ENCODE results near the gene DCAF6. TPM values are rescaled to one million over a fixed set of nuclear protein-coding genes. Genes with fewer than 3 reads are reported as not detected.

DCAF6 gene
- total RNA-seq, 4 donors from 2014 or later, result 99.6 to 137 (median 115) TPM

DNA sequence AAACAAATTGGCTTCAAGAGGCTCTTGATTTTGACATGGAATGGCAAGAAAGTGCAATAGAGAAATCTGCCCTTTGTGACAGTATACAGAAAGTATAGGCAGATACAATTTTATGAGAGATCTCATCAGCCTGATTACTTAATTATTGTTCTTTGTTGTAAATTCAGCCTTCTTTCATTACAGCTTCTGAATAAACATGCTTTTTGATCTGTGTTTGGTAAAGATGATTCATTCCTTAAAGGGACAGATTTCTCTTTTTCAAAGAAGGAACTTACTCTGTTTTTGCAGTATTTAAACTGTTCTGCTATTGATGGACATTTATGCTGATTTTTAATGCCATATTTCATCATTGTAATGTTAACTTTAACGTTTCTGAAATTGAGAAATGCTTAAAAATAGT, 14.1 kb downstream of the DCAF6 start:
- TF ChIP-seq POLR2AphosphoS5 (IDR thresholded peaks at IDR 0.05) (no peak), POLR2A (IDR thresholded peaks at IDR 0.05) (no peak), EP300 (IDR thresholded peaks at IDR 0.05) (no peak)
- TF ChIP-seq, protein P1, sequence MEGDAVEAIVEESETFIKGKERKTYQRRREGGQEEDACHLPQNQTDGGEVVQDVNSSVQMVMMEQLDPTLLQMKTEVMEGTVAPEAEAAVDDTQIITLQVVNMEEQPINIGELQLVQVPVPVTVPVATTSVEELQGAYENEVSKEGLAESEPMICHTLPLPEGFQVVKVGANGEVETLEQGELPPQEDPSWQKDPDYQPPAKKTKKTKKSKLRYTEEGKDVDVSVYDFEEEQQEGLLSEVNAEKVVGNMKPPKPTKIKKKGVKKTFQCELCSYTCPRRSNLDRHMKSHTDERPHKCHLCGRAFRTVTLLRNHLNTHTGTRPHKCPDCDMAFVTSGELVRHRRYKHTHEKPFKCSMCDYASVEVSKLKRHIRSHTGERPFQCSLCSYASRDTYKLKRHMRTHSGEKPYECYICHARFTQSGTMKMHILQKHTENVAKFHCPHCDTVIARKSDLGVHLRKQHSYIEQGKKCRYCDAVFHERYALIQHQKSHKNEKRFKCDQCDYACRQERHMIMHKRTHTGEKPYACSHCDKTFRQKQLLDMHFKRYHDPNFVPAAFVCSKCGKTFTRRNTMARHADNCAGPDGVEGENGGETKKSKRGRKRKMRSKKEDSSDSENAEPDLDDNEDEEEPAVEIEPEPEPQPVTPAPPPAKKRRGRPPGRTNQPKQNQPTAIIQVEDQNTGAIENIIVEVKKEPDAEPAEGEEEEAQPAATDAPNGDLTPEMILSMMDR (IDR thresholded peaks at IDR 0.05), result no peak
- Histone ChIP-seq H3K4me1 (peaks cover 0 to 43% (median 0%) of the 10 kb centered on the region in 3 donors), H3K4me3 (no peak overlapping the region), H3K27ac (no peak overlapping the region), H3K9me3 (no peaks in the 10 kb centered on the region), H3K36me3 (peaks cover 3 to 37% of the 10 kb centered on the region in 2 donors), H3K27me3 (no peaks in the 10 kb centered on the region)
- no peak for ATAC-seq
- WGBS, 2 donors (ENCODE audit: low coverage in 1 of 2), result 20 to 47% methylated on average over 1 of the region's 1 CpG

DNA sequence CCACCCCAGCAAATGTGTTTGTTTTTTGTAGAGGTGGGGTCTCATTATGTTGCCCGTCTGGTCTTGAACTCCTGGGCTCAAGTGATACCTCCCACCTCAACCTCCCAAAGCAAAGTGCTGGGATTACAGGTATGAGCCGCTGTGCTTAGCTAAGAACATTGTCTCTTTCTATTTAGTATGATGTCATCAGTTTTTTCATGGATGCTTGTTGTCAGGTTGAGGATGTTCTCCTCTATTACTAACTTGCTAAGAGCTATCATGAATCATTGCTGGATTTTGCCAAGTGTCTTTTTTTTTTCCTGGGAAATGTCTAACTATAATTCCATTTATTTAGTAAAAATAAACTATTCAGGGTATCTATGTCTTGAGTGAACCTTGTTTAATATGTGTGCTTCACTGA, 19.4 kb downstream of the DCAF6 start:
- H3K4me1 ChIP-seq, result peaks cover 0 to 8% (median 0%) of the 10 kb centered on the region in 3 donors
- H3K27me3 ChIP-seq, result no peaks in the 10 kb centered on the region
- TF ChIP-seq POLR2A (IDR thresholded peaks at IDR 0.05) (no peak), POLR2AphosphoS5 (IDR thresholded peaks at IDR 0.05) (no peak), EP300 (IDR thresholded peaks at IDR 0.05) (no peak)
- TF ChIP-seq, protein P1 (IDR thresholded peaks at IDR 0.05), result no peak
- no peak overlapping the region for H3K4me3 ChIP-seq
- H3K9me3 ChIP-seq, result no peaks in the 10 kb centered on the region
- H3K36me3 ChIP-seq, result peaks cover 3 to 41% of the 10 kb centered on the region in 2 donors
- ATAC-seq, result no peak
- 100% methylated on average over 1 of the region's 2 CpGs; no CpG with 5 or more reads in 1 of the 2 donors for WGBS, 2 donors (ENCODE audit: low coverage in 1 of 2)
- no peak overlapping the region for H3K27ac ChIP-seq

DNA sequence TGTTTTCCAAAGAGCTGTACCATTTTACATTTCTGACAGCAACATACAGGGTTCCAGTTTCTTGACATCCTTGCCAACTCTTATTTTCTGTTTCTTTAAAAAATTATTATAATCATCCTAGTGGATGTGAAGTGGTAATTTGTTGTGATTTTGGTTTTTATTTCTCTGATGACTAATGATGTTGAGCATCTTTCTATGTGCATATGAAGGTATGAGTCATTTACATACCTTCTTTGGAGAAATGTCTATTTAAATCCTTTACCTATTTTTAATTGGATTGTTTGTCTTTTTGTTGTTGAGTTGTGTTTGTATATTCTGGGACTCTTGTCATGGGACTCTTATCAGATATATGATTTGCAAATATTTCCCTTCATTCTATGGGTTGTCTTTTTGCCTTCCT, 21.2 kb downstream of the DCAF6 start:
- Histone ChIP-seq H3K36me3 (peaks cover 3 to 32% of the 10 kb centered on the region in 2 donors), H3K9me3 (no peaks in the 10 kb centered on the region), H3K27ac (no peak overlapping the region), H3K4me3 (no peak overlapping the region), H3K4me1 (no peaks in the 10 kb centered on the region), H3K27me3 (no peaks in the 10 kb centered on the region)
- no peak for ATAC-seq
- TF ChIP-seq, protein P1 (IDR thresholded peaks at IDR 0.05), result no peak
- no peak for TF ChIP-seq EP300 (IDR thresholded peaks at IDR 0.05)
- no peak for TF ChIP-seq POLR2AphosphoS5 (IDR thresholded peaks at IDR 0.05)
- no peak for TF ChIP-seq POLR2A (IDR thresholded peaks at IDR 0.05)

DNA sequence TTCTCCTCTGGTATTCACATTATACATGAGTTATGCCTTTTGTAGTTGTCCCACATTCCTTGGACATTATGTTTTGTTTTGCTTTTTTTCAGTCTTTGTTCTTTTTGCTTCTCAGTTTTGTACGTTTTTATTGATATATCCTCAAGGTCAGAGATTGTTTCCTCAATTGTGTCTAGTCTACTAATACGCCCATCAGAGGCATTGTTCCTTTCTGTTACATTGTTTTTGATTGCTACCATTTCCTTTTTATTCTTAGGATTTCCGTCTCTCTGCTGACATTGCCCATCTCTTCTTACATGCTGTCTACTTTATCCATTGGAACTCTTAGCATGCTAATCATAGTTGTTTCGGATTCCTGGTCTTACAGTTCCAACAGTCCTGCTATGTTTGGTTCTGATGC, 28.2 kb downstream of the DCAF6 start:
- TF ChIP-seq EP300 (IDR thresholded peaks at IDR 0.05) (no peak), POLR2AphosphoS5 (IDR thresholded peaks at IDR 0.05) (no peak), POLR2A (IDR thresholded peaks at IDR 0.05) (no peak)
- TF ChIP-seq, protein P1 (IDR thresholded peaks at IDR 0.05), result no peak
- H3K9me3 ChIP-seq, result no peaks in the 10 kb centered on the region
- H3K27ac ChIP-seq, result no peak overlapping the region
- peaks cover 0 to 15% of the 10 kb centered on the region in 2 donors for H3K36me3 ChIP-seq
- H3K4me1 ChIP-seq, result peaks cover 0 to 13% (median 0%) of the 10 kb centered on the region in 3 donors
- WGBS, 2 donors (ENCODE audit: low coverage in 1 of 2), result 80 to 87% methylated on average over 2 to 4 of the region's 4 CpGs
- no peaks in the 10 kb centered on the region for H3K27me3 ChIP-seq
- no peak overlapping the region for H3K4me3 ChIP-seq
- ATAC-seq, result no peak

DNA sequence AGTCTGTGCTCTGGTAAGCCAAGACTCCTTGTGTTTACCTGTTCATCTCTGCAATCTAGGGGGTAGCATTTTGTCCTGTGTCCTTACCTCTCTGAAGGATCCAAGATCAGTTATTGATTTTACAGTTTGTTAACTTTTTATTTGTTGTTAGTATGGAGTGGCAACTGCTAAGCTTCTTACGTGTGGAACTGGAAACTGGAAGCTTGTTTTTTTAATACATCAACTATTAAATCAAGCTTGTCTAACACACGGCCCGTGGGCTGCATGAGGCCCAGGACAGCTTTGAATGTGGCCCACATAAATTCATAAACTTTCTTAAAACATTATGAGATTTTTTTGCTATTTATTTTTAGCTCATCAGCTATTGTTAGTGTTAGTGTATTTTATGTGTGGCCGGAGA, 29.6 kb downstream of the DCAF6 start:
- ATAC-seq, result no peak
- H3K36me3 ChIP-seq, result peaks cover 0 to 21% of the 10 kb centered on the region in 2 donors
- peaks cover 0 to 13% (median 0%) of the 10 kb centered on the region in 3 donors for H3K4me1 ChIP-seq
- H3K27ac ChIP-seq, result no peak overlapping the region
- H3K9me3 ChIP-seq, result no peaks in the 10 kb centered on the region
- TF ChIP-seq, protein P1 (IDR thresholded peaks at IDR 0.05), result no peak
- TF ChIP-seq EP300 (IDR thresholded peaks at IDR 0.05) (no peak), POLR2A (IDR thresholded peaks at IDR 0.05) (no peak), POLR2AphosphoS5 (IDR thresholded peaks at IDR 0.05) (no peak)
- H3K4me3 ChIP-seq, result no peak overlapping the region
- no peaks in the 10 kb centered on the region for H3K27me3 ChIP-seq
- WGBS, 2 donors (ENCODE audit: low coverage in 1 of 2), result 63 to 69% methylated on average over 4 of the region's 4 CpGs

Data from gastroesophageal sphincter (tissue), 4 donors.